Measurements from ENCODE around the gene MAGI3. TPM values are rescaled to one million over a fixed set of nuclear protein-coding genes. Genes with fewer than 3 reads are reported as not detected.

The MAGI3 gene
- total RNA-seq, 1 donor from 2014 or later = 7.0 TPM

DNA sequence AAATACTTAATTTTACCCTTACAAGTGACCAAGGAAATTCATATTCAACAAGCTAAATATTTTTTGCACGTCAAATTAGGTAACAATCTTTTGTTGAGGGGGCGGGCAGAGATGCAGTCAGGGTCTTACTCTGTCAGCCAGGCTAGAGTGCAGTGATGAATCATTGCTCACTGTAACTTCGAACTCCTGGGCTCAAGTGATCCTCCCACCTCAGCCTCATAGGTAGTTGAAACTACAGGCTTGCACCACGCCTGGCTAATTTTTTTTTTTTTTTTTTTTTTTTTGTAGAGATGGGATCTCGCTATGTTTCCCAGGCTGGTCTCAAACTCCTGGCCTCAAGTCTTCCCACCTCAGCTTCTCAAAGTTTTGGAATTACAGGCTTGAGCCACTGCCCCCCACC lies 342.5 kb downstream of the MAGI3 start:
- no peaks in the 10 kb centered on the region for H3K27me3 Mint-ChIP-seq (ENCODE audit: unreplicated experiment)
- H3K27ac Mint-ChIP-seq (ENCODE audit: unreplicated experiment) = no peak overlapping the region
- DNase-seq (ENCODE audit: extremely low spot score, unreplicated experiment) = no peak
- TF ChIP-seq, protein P1, sequence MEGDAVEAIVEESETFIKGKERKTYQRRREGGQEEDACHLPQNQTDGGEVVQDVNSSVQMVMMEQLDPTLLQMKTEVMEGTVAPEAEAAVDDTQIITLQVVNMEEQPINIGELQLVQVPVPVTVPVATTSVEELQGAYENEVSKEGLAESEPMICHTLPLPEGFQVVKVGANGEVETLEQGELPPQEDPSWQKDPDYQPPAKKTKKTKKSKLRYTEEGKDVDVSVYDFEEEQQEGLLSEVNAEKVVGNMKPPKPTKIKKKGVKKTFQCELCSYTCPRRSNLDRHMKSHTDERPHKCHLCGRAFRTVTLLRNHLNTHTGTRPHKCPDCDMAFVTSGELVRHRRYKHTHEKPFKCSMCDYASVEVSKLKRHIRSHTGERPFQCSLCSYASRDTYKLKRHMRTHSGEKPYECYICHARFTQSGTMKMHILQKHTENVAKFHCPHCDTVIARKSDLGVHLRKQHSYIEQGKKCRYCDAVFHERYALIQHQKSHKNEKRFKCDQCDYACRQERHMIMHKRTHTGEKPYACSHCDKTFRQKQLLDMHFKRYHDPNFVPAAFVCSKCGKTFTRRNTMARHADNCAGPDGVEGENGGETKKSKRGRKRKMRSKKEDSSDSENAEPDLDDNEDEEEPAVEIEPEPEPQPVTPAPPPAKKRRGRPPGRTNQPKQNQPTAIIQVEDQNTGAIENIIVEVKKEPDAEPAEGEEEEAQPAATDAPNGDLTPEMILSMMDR (IDR thresholded peaks at IDR 0.05) = no peak
- no peaks in the 10 kb centered on the region for H3K4me1 Mint-ChIP-seq (ENCODE audit: unreplicated experiment)
- H3K36me3 Mint-ChIP-seq (ENCODE audit: unreplicated experiment) = peaks cover 44% of the 10 kb centered on the region
- H3K9me3 Mint-ChIP-seq (ENCODE audit: unreplicated experiment) = no peaks in the 10 kb centered on the region
- H3K4me3 Mint-ChIP-seq (ENCODE audit: unreplicated experiment) = no peak overlapping the region

DNA sequence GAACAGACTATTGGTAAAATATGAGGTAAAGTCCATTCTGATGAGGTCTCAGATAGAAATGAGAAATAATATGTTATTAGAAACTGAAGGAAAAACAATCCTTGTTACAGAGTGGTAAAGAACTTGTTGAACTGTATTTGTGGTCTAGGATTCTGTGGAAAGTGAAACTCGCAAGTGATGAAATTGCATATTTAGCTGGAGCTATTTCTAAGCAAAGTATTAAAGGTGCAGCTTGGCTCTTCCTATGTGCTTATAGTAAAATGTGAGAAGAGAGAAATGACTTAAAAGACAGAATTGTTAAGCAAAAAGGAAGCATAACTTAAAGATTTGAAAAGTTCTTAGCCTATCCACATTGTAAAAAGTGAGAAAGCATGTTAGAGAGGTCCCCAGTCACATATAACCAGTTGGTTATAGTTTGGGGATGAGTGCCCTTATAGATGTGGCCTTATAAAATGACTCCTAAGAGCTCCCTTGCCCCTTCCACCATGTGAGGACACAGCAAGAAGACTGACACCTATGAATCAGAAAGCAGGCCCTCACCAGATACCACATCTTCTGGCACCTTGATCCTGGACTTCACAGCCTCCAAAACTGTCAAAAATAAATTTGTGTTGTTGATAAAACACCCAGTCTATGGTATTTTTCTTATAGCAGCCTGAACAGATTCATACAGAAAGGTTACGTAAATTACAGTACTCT lies 344.2 kb downstream of the MAGI3 start:
- Mint-ChIP-seq H3K36me3 (ENCODE audit: unreplicated experiment) (peaks cover 33% of the 10 kb centered on the region), H3K9me3 (ENCODE audit: unreplicated experiment) (no peaks in the 10 kb centered on the region), H3K27ac (ENCODE audit: unreplicated experiment) (no peak overlapping the region), H3K27me3 (ENCODE audit: unreplicated experiment) (no peaks in the 10 kb centered on the region), H3K4me3 (ENCODE audit: unreplicated experiment) (no peak overlapping the region), H3K4me1 (ENCODE audit: unreplicated experiment) (no peaks in the 10 kb centered on the region)
- no peak for DNase-seq (ENCODE audit: extremely low spot score, unreplicated experiment)
- TF ChIP-seq, protein P1 (IDR thresholded peaks at IDR 0.05) = no peak
